Dendritic cell treated with granulocyte-macrophage colony-stimulating factor and Interleukin-4, amounts not matched to agents 40 ng/mL and 50 ng/mL, for 4 days (primary cell): Measurements from ENCODE around the gene DECR2.

Source experiments
- H3K27ac Mint-ChIP-seq: one replicate; pipeline ENCODE4 v1.8.0; 2022; ENCODE audit warnings: mild to moderate bottlenecking, mixed read lengths
- H3K27me3 Mint-ChIP-seq: one replicate; pipeline ENCODE4 v1.8.0; 2022; ENCODE audit warnings: mild to moderate bottlenecking, mixed read lengths
- H3K36me3 Mint-ChIP-seq: one replicate; pipeline ENCODE4 v1.8.0; 2022; ENCODE audit warnings: low read depth, mixed read lengths
- H3K4me1 Mint-ChIP-seq: one replicate; pipeline ENCODE4 v1.8.0; 2022; ENCODE audit warnings: low read depth, mixed read lengths
- H3K4me3 Mint-ChIP-seq: one replicate; pipeline ENCODE4 v1.8.0; 2022; ENCODE audit warnings: mild to moderate bottlenecking, moderate library complexity, mixed read lengths
- H3K9me3 Mint-ChIP-seq: one replicate; pipeline ENCODE4 v1.8.0; 2022; ENCODE audit warnings: mixed read lengths
- intact Hi-C: fragments of 100-400 bp; cut with micrococcal nuclease; formaldehyde crosslinking; loops from one replicate; pipeline ENCODE4 v1.15.0; 2022

Gene DECR2, protein sequence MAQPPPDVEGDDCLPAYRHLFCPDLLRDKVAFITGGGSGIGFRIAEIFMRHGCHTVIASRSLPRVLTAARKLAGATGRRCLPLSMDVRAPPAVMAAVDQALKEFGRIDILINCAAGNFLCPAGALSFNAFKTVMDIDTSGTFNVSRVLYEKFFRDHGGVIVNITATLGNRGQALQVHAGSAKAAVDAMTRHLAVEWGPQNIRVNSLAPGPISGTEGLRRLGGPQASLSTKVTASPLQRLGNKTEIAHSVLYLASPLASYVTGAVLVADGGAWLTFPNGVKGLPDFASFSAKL

DNA sequence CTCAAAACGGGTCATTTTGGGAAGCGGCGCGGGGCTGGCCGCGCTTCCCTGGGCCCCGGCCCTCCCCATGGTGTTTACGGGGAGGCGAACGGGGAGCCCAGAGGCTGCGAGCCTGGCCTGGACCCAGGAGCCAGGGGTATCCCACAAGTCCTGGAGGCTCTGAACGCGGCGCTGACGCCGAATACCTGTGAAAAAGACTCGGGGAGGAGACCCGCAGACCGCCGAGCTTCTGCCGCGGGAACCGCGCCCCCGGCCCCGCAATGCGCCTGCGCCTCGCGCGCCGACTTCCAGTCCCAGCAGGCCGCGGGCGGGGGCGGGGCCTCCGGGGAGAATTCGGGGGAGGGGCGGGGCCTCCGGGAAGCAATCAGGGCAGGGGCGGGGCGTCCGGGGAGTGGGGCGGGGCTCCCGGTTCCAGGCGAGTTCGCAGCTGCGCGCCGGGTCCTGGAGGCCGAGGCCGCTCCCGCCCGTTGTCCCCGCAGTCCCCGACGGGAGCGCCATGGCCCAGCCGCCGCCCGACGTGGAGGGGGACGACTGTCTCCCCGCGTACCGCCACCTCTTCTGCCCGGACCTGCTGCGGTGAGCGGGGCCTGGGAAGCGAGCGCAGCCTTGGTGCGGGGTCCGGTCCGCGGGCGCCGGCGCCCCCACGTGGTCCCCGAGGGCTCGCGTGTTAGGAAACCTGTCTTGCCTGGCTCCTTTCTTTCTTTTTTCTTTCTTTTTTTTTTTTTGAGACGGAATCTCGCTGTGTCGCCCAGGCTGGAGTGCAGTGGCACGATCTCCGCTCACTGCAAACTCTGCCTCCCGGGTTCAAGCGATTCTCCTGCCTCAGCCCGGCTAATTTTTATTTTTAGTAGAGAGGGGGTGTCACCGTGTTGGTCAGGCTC lies at the start of gene DECR2:
Gene DECR2, plus strand, starts transcription at position 418 of the 881 bp plus-strand sequence. Its CDS starts 79 bp downstream, at position 497.
- intact Hi-C loops, result no loop called here
- Mint-ChIP-seq H3K27ac (peak within 1 kb of the TSS; percentile 98), H3K4me3 (peak within 1 kb of the TSS; percentile 93), H3K9me3 (no peaks in the 10 kb centered on the region), H3K36me3 (peaks cover 30% of the 10 kb centered on the region), H3K27me3 (no peaks in the 10 kb centered on the region), H3K4me1 (peaks cover 32% of the 10 kb centered on the region)

DNA sequence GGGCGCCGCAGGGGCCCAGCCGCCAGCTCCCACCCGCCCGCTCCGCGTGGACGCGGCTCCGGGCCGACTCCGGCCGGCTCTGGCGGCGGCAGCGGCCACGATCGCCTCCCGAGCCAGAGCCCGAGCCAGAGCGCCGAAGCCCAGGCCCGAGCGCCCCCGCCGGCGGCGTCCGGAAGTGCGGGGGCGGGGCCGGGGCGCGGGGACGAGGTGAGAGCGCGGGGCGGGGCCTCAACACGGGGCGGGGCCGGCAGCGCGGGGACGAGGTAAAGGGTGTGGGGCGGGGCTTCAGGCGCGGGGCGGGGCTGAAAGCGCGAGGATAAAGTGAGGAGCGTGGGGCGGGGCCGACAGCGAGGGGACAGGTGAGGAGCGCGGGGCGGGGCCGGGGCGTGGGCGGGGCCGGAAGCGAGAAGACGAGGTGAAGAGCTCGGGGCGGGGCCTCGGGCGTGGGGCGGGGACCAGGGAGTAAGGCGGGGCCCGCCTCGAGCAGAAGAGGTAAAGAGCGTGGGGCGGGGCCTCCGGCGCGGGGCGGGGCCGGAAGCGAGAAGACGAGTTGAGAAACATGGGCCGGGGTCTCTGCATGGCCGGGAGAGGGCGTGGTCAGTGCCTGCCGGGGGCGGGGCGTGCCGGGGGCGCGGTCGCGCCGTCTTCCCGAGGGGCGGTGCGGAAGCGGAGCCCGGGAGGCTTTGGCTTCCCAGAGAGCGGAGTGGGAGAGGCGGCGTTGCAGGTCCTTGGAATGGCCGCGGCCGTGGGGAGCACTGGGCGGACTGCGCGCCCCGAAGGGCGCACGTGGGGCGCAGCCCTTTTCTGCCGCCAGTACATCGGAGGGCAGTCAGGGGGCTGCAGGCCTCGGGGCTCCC lies 48.9 kb upstream of the DECR2 start, which contains the start of gene AXIN1:
Gene AXIN1, minus strand, starts transcription at position 177 of the 857 bp plus-strand sequence. CDS start 5,698 bp downstream, outside the sequence.
- peaks cover 9% of the 10 kb centered on the region for H3K36me3 Mint-ChIP-seq

DNA sequence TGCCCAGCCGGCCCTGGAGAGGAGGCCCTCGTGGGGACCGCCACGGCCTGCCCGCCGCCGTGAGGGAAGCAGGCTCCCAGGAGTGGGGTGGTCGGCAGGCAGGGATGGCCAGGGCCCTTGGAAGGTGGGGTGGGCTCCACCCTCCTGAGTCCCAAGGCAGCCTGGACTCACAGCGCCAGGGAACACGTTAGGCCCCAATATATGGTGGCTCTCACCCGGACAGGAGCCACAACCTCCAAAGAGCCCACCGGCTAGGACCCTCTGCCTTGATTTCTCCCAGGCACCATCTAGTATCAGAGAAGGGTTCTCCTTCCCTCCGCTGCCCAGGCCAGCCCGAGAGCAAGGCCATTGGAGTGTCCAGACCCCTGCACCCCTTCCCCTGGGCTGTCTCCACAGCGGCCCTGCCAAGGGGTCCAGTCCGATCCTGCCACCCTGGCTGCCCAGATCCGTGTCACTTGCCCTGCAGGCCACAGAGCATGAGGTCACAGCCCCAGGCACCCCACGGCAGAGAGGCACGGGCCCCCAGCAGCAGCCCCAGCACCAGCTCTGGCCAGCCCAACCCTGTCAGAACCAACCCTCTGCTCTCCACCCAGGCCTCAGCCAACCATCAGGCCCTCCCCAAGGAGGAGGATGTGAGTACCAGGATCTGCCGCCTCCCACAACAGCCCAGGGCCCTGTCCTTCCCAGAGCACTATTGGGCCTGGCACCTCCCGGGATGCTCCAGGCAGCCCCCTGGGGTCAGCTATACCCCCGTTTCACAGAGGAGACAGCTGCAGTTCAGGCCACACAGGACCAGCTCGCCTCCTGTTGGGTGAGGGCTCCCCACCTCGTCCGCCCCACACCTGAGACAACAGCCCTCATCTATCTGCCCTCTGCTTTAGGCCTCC lies 48.0 kb upstream of the DECR2 start:
- no peaks in the 10 kb centered on the region for H3K27me3 Mint-ChIP-seq
- peak overlapping the region; percentile 69 for H3K4me3 Mint-ChIP-seq
- intact Hi-C loops, result loop anchor here (5.0 kb wide), 1 partner anchor 36 kb away; no protein-coding TSS in a partner anchor
- H3K27ac Mint-ChIP-seq, result peak overlapping the region; percentile 37
- H3K4me1 Mint-ChIP-seq, result peaks cover 30% of the 10 kb centered on the region
- H3K9me3 Mint-ChIP-seq, result no peaks in the 10 kb centered on the region
- H3K36me3 Mint-ChIP-seq, result peaks cover 8% of the 10 kb centered on the region

More for the DNA sequence above, 48.9 kb upstream of the DECR2 start, which contains the start of gene AXIN1:
- Mint-ChIP-seq H3K9me3 (no peaks in the 10 kb centered on the region), H3K27ac (peak within 1 kb of the TSS; percentile 37), H3K4me3 (peak within 1 kb of the TSS; percentile 73), H3K27me3 (no peaks in the 10 kb centered on the region), H3K4me1 (peaks cover 38% of the 10 kb centered on the region)
- intact Hi-C loops, result loop anchor here (1.0 to 5.0 kb wide), 2 partner anchors 35 to 117 kb away; no protein-coding TSS in a partner anchor

DNA sequence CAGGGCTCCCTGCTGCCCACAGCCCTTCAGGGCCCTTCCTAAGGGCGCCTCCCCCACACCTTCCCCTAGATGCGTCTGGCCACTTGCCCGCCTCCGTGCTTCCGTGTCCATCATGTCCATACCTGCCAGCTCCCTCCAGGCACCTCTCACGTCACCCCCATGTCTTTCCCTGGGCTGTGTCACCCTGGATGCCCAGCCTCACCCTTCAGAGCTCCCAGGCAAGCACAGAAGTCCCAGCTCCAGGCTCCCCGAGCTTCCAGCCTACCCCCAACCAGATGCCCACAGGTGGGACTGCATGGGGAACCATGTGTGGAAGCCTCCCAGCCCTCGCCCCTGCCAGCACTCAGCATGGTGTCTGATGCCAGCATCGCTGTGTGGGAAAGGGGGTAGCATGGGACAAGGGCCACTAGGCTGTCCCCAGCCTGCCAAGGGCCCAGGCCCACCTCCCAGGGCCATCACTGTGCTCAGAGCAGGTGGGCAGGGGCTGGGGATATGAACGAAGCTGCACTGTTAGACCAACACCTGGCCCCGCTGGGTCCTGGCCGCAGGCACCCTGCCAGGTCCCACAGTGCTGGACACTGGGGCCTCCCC lies 47.3 kb upstream of the DECR2 start:
- peaks cover 8% of the 10 kb centered on the region for H3K36me3 Mint-ChIP-seq
- intact Hi-C loops, result loop anchor here (5.0 kb wide), 1 partner anchor 37 kb away; no protein-coding TSS in a partner anchor
- no peak overlapping the region for H3K4me3 Mint-ChIP-seq
- H3K4me1 Mint-ChIP-seq, result peaks cover 22% of the 10 kb centered on the region
- no peaks in the 10 kb centered on the region for H3K27me3 Mint-ChIP-seq
- no peak overlapping the region for H3K27ac Mint-ChIP-seq
- no peaks in the 10 kb centered on the region for H3K9me3 Mint-ChIP-seq

DNA sequence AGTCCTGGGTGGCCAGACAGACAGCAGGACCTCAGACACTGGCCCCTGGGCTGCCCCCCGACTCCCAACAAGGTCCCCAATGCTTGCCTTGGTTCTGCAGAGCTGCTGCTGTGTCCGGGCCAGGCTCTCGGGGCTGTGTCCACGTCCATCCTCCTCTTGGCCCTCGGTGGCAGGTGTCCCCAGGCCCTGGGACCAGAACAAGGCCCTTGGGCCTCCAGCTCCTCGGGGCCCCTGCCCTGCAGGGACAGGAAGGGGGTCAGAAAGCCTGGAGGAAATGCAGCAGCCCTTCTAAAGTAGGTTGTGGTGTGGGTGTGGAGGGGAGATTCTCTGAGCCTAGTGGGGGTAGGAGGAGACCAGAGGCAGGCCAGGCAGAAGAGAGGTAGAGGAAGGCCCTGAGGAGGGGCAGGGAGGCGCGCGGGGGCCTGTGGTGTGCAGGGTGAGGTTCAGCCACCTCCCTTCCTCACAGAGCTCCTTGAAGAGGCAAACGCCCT lies 46.7 kb upstream of the DECR2 start:
- no peak overlapping the region for H3K4me3 Mint-ChIP-seq
- peaks cover 19% of the 10 kb centered on the region for H3K4me1 Mint-ChIP-seq
- no peaks in the 10 kb centered on the region for H3K9me3 Mint-ChIP-seq
- H3K36me3 Mint-ChIP-seq, result peaks cover 8% of the 10 kb centered on the region
- no peaks in the 10 kb centered on the region for H3K27me3 Mint-ChIP-seq
- intact Hi-C loops, result loop anchor here (5.0 kb wide), 1 partner anchor 38 kb away; no protein-coding TSS in a partner anchor
- H3K27ac Mint-ChIP-seq, result no peak overlapping the region

DNA sequence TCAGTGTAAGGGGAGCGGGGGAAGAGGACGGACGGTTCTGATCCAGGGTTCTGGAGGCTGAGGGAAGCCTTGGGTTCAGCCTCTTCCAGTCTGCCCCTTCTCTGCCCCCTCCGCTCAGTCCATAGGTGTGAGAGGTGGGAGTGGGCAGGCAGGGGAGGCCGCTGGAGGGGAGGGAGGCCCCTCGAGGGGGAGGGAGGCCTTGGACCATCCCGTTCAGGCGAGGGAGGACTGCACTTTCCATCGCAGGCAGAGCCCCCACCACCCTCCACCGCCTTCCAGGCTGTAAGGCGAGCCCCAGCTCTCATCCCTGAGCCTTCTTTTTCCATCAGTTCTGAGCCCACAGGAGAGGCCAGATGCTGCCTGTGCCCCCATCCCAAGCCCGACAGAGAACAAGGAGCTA lies 44.9 kb upstream of the DECR2 start:
- Mint-ChIP-seq H3K4me1 (peaks cover 11% of the 10 kb centered on the region), H3K27ac (no peak overlapping the region)

DNA sequence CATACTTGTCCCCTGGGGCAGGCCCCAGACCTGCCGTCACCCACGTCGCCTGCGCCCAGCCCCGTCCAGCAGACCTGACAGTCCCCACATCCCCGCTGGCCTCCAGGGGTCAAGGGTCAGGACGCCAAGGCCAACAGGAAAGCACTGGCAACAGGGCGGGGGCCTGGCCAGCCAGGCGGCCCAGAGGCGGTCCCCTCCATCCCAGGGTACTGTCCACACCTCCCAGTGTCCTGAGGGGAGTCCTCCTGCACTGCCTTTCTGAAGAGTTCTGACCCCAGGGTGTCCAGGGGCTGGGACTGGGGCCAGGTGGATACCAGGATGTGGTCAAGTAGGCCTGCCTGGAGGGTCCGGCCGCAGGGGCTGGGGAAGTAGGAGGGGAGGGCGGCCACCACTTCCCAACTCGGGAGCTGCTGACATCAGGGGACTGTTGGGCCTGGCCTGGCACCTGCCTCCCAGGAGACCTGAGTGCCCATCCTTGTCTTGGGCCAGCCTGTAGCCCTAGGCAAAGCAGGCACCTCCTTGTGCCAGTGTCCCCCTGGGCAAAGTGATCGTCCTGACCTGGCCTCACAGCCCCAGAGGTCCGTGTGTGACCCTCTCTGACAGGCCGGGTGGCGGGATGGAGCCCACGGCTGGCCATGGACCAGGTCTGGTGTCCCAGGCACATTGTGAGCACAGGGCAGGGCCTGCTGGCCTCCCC lies 42.5 kb upstream of the DECR2 start:
- Mint-ChIP-seq H3K4me1 (peaks cover 11% of the 10 kb centered on the region), H3K4me3 (no peak overlapping the region), H3K9me3 (no peaks in the 10 kb centered on the region), H3K27me3 (peaks cover 19% of the 10 kb centered on the region), H3K27ac (no peak overlapping the region), H3K36me3 (no peaks in the 10 kb centered on the region)
- intact Hi-C loops, result no loop called here

More for the DNA sequence above, 44.9 kb upstream of the DECR2 start:
- intact Hi-C loops, result no loop called here
- Mint-ChIP-seq H3K36me3 (no peaks in the 10 kb centered on the region), H3K9me3 (no peaks in the 10 kb centered on the region), H3K27me3 (peaks cover 1% of the 10 kb centered on the region), H3K4me3 (no peak overlapping the region)

DNA sequence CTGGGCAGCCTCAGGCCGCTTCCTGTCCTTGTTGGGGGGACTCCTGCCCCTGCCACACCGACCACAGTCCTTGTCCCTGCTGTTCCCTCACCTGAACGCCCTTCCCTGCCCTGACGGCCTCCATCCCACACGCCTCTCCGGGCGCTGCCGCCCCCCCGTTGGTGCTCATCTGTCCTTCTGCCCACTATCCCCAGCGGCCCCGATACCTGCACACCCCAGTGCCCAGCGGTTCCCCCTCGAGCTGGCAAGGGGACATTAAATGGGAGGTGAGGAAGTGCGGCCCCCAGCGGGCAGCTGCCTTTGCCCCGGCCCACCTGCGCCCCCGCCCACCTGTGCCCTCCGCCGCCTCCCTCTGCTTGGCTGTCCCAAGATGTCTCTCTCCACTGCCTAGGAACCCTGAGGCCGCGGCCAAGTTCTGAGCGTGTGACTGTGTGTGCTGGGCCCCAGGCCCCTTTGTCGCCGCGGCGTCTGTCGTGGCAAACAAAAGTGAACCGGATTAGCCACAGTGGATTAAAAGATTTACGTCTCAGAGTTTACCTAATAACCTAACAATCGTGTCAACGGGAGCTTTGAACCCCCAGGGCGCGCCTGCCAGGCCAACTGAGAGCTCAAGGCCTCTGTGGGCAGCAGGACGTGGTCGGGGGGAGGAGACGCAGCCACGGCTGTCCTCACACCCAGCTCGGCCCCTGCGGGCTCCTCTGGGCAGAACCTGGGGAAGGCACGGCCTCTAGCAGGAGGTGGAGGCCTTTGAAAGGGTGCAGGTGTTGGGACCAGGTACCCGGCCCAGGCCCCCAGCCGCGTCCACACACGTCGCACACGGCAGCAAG lies 41.6 kb upstream of the DECR2 start:
- intact Hi-C loops, result no loop called here
- Mint-ChIP-seq H3K36me3 (no peaks in the 10 kb centered on the region), H3K9me3 (no peaks in the 10 kb centered on the region), H3K27ac (no peak overlapping the region), H3K4me3 (no peak overlapping the region), H3K4me1 (peaks cover 16% of the 10 kb centered on the region), H3K27me3 (peaks cover 23% of the 10 kb centered on the region)

DNA sequence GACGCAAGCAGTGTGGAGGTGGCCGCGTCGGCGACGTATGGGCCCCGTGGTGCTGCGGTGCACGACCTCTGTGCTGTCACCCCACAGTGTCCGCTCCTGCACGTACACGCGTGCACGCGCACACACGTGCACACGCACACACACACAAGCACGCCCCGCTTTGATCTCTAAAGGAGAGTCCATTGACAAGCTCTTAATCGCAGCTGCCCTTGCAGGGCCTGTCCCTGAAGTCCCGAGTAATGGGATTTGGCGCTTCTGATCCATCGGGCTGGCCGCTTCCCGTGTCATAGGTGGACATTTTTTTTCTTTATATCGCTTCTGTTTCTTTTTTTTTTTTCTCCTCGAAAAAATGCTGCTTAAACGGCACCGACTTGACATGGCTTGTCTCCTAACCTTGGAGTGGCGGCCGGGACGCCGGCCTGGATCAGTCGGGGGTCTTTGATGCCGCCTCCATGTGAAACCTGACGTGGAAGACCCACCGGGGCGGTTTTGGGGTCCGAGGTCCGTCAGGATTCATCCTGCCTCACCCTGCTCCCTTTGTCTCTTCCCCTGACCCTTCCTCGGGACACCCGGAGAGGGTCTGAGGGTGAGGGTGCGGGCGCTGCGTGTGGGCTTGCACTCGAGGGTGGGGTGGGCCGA lies 40.9 kb upstream of the DECR2 start:
- Mint-ChIP-seq H3K4me3 (no peak overlapping the region), H3K9me3 (no peaks in the 10 kb centered on the region), H3K4me1 (peaks cover 16% of the 10 kb centered on the region), H3K36me3 (no peaks in the 10 kb centered on the region), H3K27me3 (peaks cover 23% of the 10 kb centered on the region), H3K27ac (no peak overlapping the region)
- intact Hi-C loops, result no loop called here

DNA sequence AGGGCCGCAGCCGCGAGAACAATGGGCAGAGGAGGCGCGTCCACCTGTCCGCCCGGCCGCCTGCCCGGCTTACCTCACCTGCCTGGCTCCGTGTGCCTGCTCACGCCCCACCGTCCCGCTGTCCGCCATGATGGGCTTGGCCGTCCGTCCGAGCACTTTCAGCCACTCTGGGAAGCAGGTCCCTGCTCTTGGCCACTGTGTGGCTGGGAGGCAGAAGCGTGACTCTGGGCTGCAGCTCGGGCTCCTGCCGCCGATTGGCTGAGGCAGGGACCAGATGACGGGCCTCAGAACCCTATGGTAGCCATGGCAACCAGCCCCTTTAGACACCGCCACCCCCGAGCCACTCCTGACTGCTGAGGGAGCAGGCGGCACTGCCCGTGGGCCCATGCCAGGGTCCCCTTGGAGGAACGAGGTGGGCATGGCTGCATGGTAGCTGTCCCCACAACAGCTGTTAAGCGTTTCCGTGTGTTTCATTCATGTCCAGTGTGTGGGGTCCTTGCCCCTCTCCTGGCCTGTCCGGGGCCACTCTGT lies 40.3 kb upstream of the DECR2 start:
- Mint-ChIP-seq H3K9me3 (no peaks in the 10 kb centered on the region), H3K4me1 (peaks cover 16% of the 10 kb centered on the region), H3K36me3 (peaks cover 2% of the 10 kb centered on the region), H3K27me3 (peaks cover 23% of the 10 kb centered on the region), H3K27ac (no peak overlapping the region), H3K4me3 (no peak overlapping the region)
- intact Hi-C loops, result no loop called here
